Middle frontal gyrus (tissue), 1 donor: ENCODE measurements around the gene PGBD5.

Experiments used
- DNase-seq: peaks from one replicate; pipeline ENCODE4 v3.0.0-alpha.2; 2015; ENCODE audit warnings: low spot score; ENCODE audit errors: extremely low spot score

Gene PGBD5

DNA sequence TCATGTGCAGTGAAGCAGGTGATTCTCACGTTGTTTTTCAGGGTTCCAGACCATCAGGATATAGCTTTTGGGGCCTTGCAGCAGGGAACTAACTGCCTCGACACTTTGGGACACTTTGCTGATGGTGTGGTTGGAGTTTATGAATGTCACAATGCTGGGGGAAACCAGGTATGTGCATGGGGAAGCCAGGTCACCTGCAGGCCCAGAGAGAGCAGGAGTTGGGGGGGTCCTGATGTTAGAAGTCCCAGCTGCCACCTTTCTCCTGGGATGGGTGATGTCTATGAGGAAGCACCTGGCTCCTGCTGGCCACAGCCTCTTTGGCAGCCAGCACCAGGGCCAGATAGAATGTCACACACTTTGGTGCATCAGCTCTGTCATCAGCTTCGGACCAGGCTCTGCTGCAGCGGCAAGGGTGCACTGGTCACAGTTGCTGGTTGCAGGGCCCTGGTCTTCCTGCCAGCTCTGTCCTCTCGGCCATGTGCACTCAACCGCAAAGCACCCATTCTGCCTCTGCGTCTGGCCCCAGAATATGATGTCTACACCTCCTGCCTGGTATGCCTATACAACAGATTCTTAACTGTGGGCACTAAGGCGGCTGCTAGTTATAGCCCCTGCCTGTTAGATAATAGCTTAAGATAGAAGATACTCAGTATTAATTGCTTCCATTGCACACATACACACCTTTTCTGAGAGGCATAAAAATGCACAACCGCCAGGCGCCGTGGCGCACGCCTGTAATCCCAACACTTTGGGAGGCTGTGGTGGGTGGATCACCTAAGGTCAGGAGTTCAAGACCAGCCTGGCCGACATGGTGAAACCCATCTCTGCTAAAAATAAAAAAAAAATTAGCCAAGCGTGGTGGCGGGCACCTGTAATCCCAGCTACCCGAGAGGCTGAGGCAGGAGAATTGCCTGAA lies 160.7 kb downstream of the PGBD5 start:
- no peak for DNase-seq
